ENCODE data around the gene NKG7.
"Not testable (repeated sequence)": the region's sequence is repeated elsewhere in the genome, so short reads cannot be mapped to it uniquely, and the experiment has no call there.

The NKG7 gene

GRCh38 chr19:51372649-51373504 is at the start of gene NKG7:
Gene NKG7, minus strand, starts transcription at chr19:51372654. Its CDS starts 119 bp downstream, at chr19:51372535.
- no peaks in the 10 kb centered on the region for H3K36me3 Mint-ChIP-seq
- H3K27me3 Mint-ChIP-seq, result no peaks in the 10 kb centered on the region
- H3K4me3 Mint-ChIP-seq, result peak within 1 kb of the TSS; percentile 84
- no peaks in the 10 kb centered on the region for H3K9me3 Mint-ChIP-seq
- H3K27ac Mint-ChIP-seq, result peak within 1 kb of the TSS; percentile 81
- H3K4me1 Mint-ChIP-seq, result peaks cover 70% of the 10 kb centered on the region

- H3K27ac Mint-ChIP-seq, result no peak overlapping the region
- peaks cover 17% of the 10 kb centered on the region for H3K27me3 Mint-ChIP-seq
These were observed 49.6 kb upstream of the NKG7 start for GRCh38 chr19:51422053-51422448.

GRCh38 chr19:51421229-51422052 is 49.0 kb upstream of the NKG7 start:
- Mint-ChIP-seq H3K9me3 (no peaks in the 10 kb centered on the region), H3K27me3 (peaks cover 17% of the 10 kb centered on the region), H3K4me3 (no peak overlapping the region), H3K4me1 (peaks cover 9% of the 10 kb centered on the region), H3K36me3 (no peaks in the 10 kb centered on the region), H3K27ac (no peak overlapping the region)

More at GRCh38 chr19:51422053-51422448, 49.6 kb upstream of the NKG7 start:
- Mint-ChIP-seq H3K36me3 (no peaks in the 10 kb centered on the region), H3K4me1 (peaks cover 8% of the 10 kb centered on the region), H3K4me3 (no peak overlapping the region), H3K9me3 (no peaks in the 10 kb centered on the region)

GRCh38 chr19:51420511-51420910 is 48.1 kb upstream of the NKG7 start:
- not testable (repeated sequence) for H3K4me1 Mint-ChIP-seq, H3K27ac Mint-ChIP-seq, H3K4me3 Mint-ChIP-seq, H3K36me3 Mint-ChIP-seq, H3K9me3 Mint-ChIP-seq
- peaks cover 17% of the 10 kb centered on the region for H3K27me3 Mint-ChIP-seq

GRCh38 chr19:51418707-51419106 is 46.3 kb upstream of the NKG7 start:
- peaks cover 9% of the 10 kb centered on the region for H3K4me1 Mint-ChIP-seq
- no peaks in the 10 kb centered on the region for H3K36me3 Mint-ChIP-seq
- no peaks in the 10 kb centered on the region for H3K9me3 Mint-ChIP-seq
- H3K4me3 Mint-ChIP-seq, result no peak overlapping the region
- H3K27ac Mint-ChIP-seq, result peak overlapping the region; percentile 51
- peaks cover 15% of the 10 kb centered on the region for H3K27me3 Mint-ChIP-seq

GRCh38 chr19:51417810-51418157 is 45.3 kb upstream of the NKG7 start:
- Mint-ChIP-seq H3K4me1 (peaks cover 9% of the 10 kb centered on the region), H3K9me3 (no peaks in the 10 kb centered on the region), H3K4me3 (no peak overlapping the region), H3K27me3 (peaks cover 11% of the 10 kb centered on the region), H3K27ac (no peak overlapping the region), H3K36me3 (no peaks in the 10 kb centered on the region)

GRCh38 chr19:51417107-51417809 is 44.8 kb upstream of the NKG7 start, which contains the start of gene SIGLEC10:
Gene SIGLEC10, minus strand, starts transcription at chr19:51417642. Its CDS starts 61 bp downstream, at chr19:51417581.
- peaks cover 6% of the 10 kb centered on the region for H3K4me1 Mint-ChIP-seq
- H3K36me3 Mint-ChIP-seq, result no peaks in the 10 kb centered on the region
- H3K9me3 Mint-ChIP-seq, result no peaks in the 10 kb centered on the region
- no peak within 1 kb of the TSS for H3K27ac Mint-ChIP-seq
- peaks cover 11% of the 10 kb centered on the region for H3K27me3 Mint-ChIP-seq
- H3K4me3 Mint-ChIP-seq, result no peak within 1 kb of the TSS

GRCh38 chr19:51416422-51416821 is 44.0 kb upstream of the NKG7 start:
- H3K9me3 Mint-ChIP-seq, H3K4me1 Mint-ChIP-seq, H3K36me3 Mint-ChIP-seq, H3K27ac Mint-ChIP-seq, H3K27me3 Mint-ChIP-seq, H3K4me3 Mint-ChIP-seq: not testable (repeated sequence)

- Mint-ChIP-seq H3K36me3 (no peaks in the 10 kb centered on the region), H3K4me3 (no peak overlapping the region), H3K27ac (no peak overlapping the region), H3K9me3 (no peaks in the 10 kb centered on the region), H3K4me1 (peaks cover 6% of the 10 kb centered on the region), H3K27me3 (peaks cover 5% of the 10 kb centered on the region)
These were observed 42.7 kb upstream of the NKG7 start for GRCh38 chr19:51415187-51415586.

- Mint-ChIP-seq H3K9me3 (no peaks in the 10 kb centered on the region), H3K4me3 (no peak overlapping the region), H3K36me3 (no peaks in the 10 kb centered on the region), H3K27me3 (peaks cover 6% of the 10 kb centered on the region), H3K4me1 (no peaks in the 10 kb centered on the region), H3K27ac (no peak overlapping the region)
These were observed 38.7 kb upstream of the NKG7 start for GRCh38 chr19:51410950-51411748.

GRCh38 chr19:51407511-51408131 is 35.2 kb upstream of the NKG7 start:
- peaks cover 5% of the 10 kb centered on the region for H3K36me3 Mint-ChIP-seq
- H3K9me3 Mint-ChIP-seq, result peaks cover 10% of the 10 kb centered on the region
- H3K27me3 Mint-ChIP-seq, result peaks cover 7% of the 10 kb centered on the region
- no peak overlapping the region for H3K27ac Mint-ChIP-seq
- H3K4me1 Mint-ChIP-seq, result no peaks in the 10 kb centered on the region
- no peak overlapping the region for H3K4me3 Mint-ChIP-seq

- Mint-ChIP-seq H3K27ac (no peak overlapping the region), H3K36me3 (peaks cover 13% of the 10 kb centered on the region), H3K9me3 (peaks cover 18% of the 10 kb centered on the region), H3K4me1 (peaks cover 3% of the 10 kb centered on the region), H3K27me3 (peaks cover 4% of the 10 kb centered on the region), H3K4me3 (no peak overlapping the region)
These were observed 29.7 kb upstream of the NKG7 start for GRCh38 chr19:51402117-51402516.

- not testable (repeated sequence) for H3K27ac Mint-ChIP-seq, H3K4me1 Mint-ChIP-seq, H3K4me3 Mint-ChIP-seq, H3K27me3 Mint-ChIP-seq
- H3K36me3 Mint-ChIP-seq, result peaks cover 13% of the 10 kb centered on the region
- H3K9me3 Mint-ChIP-seq, result peaks cover 18% of the 10 kb centered on the region
These were observed 27.5 kb upstream of the NKG7 start for GRCh38 chr19:51399936-51400335.

GRCh38 chr19:51399231-51399630 is 26.8 kb upstream of the NKG7 start:
- peaks cover 13% of the 10 kb centered on the region for H3K36me3 Mint-ChIP-seq
- peaks cover 18% of the 10 kb centered on the region for H3K9me3 Mint-ChIP-seq
- H3K4me1 Mint-ChIP-seq, result peaks cover 11% of the 10 kb centered on the region
- no peak overlapping the region for H3K4me3 Mint-ChIP-seq
- H3K27ac Mint-ChIP-seq, result no peak overlapping the region
- peaks cover 2% of the 10 kb centered on the region for H3K27me3 Mint-ChIP-seq
